Right ventricle myocardium inferior (tissue), 1 donor: ENCODE data around the gene STK25. TPM values are rescaled to one million over a fixed set of nuclear protein-coding genes. Genes with fewer than 3 reads are reported as not detected.

Source experiments
- ATAC-seq: fragments of 200-7000 bp; cut with Tn5 transposase; one replicate; pipeline ENCODE4 v1.9.1; 2020; ENCODE audit warnings: mild to moderate bottlenecking, moderate library complexity
- DNase-seq: peaks from one replicate; pipeline ENCODE4 v3.0.0; 2021; ENCODE audit errors: missing footprints
- intact Hi-C: fragments of 100-400 bp; cut with DNase I; formaldehyde crosslinking; loops from one replicate; pipeline ENCODE4 v1.11.0; 2022
- total RNA-seq: library from RNA; stranded (reverse); fragmentation: NEBNext Ultra II Directional; extraction: Animal tissue kit (Norgen Biotek cat#: 25700); gene quantifications from one replicate; pipeline ENCODE4 v1.2.1, GENCODE V29; 2021
- donor health status: DM: no; HTN: yes; CAD: no; lungs with severe emphysema.

STK25 gene
- total RNA-seq, 1 donor from 2014 or later: 97.4 TPM

- DNase-seq (peak; percentile 42), ATAC-seq (no peak)
- intact Hi-C loops: no loop called here
Observed at GRCh38 chr2:241482126-241482955, 26.0 kb downstream of the STK25 start.

DNA sequence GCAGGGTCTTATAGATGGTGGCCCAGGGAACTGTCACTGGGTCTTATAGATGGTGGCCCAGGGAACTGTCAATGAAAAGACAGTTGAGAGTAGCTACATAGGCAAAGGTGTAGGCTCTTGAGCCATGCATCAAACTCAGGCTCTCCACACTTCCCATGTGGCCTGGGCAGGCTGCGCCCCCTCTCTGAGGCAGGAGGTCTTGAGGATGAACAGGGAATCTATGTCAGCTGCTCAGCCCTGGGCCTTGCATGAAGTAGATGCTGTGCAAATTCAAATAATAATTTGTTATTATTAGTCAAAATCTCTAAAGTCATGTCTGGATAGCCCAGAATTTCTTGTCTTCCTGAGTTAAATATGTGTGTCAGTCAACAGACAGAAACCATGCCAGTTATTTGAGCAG is 26.7 kb downstream of the STK25 start:
- no peak for ATAC-seq
- intact Hi-C loops: no loop called here
- no peak for DNase-seq

- ATAC-seq: no peak
- DNase-seq: peak; percentile 35
- intact Hi-C loops: no loop called here
Observed at GRCh38 chr2:241479026-241479898, 29.1 kb downstream of the STK25 start.

DNA sequence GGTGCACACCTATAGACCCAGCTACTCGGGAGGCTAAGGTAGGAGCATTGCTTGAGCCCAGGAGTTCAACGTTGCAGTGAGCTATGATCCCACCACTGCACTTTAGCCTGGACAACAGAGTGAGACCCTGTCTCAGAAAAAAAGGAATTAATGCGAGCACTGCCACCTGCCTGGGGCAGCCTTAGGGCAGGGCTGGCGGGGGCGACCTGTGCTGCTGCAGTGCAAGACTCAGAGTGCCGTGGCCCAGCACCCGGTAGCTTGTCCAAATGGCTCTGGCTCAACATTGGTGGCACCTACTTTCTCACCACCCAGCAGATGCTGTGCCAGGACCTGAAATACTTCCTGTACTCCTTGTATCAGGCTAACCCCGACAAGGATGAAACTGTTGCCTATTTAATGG is 30.2 kb downstream of the STK25 start:
- intact Hi-C loops: no loop called here
- ATAC-seq: no peak
- DNase-seq: no peak

DNA sequence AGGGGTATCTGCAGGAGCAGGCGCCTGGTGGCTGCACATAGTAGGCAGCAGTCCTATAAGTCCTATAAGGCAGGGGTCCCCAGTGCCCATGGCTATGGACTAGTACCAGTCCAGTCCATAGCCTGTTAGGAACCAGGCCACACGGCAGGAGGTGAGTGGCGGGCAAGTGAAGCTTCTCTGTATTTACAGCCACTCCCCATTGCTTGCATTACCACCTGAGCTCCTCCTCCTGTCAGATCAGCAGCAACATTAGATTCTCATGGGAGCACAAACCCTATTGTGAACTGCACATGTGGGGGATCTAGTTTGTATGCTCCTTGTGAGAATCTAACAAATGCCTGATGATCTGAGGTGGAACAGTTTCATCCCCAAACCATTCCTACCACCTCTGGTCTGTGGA is 33.1 kb downstream of the STK25 start:
- intact Hi-C loops: no loop called here
- ATAC-seq (no peak), DNase-seq (peak; percentile 14)

DNA sequence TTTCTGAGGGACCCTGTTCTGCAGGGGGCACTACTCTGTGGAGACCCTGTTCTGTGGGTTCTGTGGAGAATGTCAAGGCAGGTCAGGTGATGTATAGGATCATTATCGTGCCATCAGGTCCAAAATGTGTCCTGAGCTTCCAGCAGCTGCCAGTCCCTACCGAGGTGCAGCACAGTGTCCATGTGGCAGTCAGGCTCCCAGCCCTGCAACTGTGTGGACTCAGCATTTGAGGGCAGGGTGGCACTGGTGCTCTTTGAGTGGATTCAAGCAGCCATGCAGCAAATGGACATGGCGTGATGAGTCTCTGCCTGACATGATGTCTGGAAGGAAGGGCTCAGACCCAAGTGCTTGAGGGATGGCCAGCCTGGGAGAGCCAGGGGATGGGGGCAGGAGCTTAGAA is 35.0 kb downstream of the STK25 start:
- no peak for ATAC-seq
- intact Hi-C loops: no loop called here
- DNase-seq: no peak

DNA sequence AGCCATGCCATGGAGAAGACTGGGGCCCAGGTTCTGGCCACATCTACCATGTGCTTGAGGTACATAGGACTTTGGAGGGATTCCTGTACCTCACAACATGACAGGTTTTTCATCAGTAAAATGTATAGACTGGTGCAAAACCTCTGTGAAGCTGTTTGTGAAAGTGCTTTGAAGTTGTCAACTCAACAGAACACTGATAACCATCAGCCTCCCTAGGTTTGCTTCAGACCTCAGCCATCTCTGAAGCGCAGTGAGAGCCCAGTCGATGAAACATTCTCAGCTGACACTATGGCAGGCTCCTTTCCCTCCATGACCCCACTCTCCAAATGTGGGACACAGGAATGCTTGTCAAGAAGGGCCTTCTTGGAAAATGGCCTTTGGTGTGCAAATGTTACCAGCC is 38.6 kb downstream of the STK25 start:
- intact Hi-C loops: no loop called here
- DNase-seq (no peak), ATAC-seq (no peak)

GRCh38 chr2:241468476-241468781 is 40.0 kb downstream of the STK25 start:
- ATAC-seq: no peak
- DNase-seq: no peak
- intact Hi-C loops: no loop called here

- DNase-seq (no peak), ATAC-seq (no peak)
- intact Hi-C loops: no loop called here
Observed at GRCh38 chr2:241467777-241468475, 40.5 kb downstream of the STK25 start.

DNA sequence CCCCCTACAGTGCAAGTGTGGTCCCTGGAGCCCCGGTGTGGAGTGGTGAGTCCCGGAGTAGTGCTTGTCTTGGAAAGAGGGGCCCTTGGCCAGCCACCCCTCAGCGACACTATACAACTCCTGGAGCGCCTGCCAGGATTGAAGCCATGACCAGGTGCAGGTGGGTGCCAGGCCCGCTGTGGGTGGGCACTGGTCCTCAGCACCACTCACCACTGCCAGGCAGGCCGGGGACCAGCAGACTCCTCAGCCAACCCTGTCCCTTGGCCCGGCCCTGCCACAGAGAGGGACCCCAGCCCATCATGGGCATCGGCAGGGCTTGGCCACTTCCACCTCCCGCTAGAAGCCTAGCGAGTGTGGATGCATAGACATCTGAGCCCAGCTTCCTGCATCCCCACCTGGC is 42.2 kb downstream of the STK25 start:
- no peak for ATAC-seq
- DNase-seq: no peak
- intact Hi-C loops: no loop called here

DNA sequence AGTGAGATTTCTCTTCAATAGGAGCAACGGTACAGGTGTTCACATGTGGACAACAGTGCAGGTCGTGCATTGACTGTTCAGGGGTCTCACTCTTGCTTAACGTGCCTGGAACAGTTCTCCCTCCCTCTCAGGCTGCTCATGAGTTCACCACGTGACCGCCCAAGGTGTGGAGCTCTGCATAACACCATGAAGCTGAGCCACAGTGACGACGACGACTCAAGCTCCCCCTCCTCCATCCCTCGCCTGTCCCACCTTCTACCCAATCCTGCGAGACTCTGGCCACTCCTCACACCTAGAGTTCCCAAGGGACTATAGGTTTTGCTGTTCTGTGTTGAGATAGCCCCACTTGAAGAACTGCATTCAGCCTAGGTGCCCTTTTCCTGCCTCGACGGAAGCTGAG is 42.8 kb downstream of the STK25 start:
- intact Hi-C loops: no loop called here
- ATAC-seq: no peak
- DNase-seq: no peak

DNA sequence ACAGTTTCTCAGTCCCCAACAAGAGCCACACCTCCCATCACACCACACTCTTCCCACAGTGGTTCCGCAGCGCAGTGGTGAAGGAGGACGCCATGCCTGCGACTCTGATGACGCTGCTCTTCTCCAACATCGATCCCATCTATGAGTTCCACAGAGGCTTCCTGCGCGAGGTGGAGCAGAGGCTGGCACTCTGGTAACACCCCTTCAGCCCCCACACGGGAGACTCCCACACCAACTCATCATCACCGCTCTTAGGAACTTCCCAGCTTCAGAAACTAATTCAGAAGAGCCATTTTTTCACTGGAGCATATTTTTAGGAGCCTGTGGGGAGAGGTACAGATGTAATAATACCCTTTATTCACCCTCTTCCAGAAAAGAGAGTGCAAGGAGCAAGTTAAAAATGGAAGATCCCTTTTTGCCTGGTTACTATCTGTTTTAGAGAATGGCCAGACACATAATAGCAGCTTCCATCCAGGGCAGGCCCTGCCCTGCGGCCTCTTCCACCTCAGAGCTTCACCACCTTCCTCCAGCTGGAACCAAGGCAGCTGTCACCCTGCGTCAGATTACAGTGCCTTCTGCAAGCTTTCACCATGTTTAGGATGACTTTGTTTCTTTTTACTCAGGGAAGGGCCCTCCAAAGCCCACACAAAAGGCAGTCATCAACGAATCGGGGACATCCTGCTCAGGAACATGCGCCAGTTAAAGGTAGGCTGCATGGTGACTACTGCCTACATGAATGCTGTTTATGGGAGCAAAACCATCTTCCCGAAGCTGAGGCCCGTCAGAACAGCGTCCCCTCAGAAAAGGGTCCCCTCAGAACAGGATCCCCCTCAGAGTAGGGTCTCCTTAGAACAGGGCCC is 44.9 kb downstream of the STK25 start:
- ATAC-seq: no peak
- intact Hi-C loops: no loop called here
- no peak for DNase-seq

GRCh38 chr2:241461693-241462677 is 46.4 kb downstream of the STK25 start:
- DNase-seq: no peak
- intact Hi-C loops: no loop called here
- ATAC-seq: no peak

- DNase-seq (no peak), ATAC-seq (no peak)
- intact Hi-C loops: no loop called here
Observed at GRCh38 chr2:241460631-241461030, 47.8 kb downstream of the STK25 start.

DNA sequence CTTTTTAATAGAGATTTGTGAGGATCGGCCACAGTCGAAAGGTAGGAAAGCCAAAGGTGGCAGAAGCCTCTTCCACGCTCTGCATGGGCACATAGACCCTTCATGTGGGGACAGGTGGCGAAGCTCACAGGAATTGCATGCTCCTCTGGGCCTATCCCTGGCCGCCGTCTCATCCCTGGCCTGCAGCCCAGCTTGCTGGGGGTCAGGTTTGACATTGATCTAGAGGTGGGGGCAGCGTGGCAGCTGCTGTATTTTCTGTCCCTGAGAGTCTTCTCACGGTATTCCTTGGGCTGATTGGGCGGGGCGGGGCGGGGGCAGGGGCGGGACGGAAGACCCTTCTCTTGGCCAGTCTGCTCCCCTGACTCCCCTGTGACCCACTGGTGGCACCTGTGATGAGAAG is 48.9 kb downstream of the STK25 start:
- no peak for DNase-seq
- intact Hi-C loops: no loop called here
- ATAC-seq: no peak

DNA sequence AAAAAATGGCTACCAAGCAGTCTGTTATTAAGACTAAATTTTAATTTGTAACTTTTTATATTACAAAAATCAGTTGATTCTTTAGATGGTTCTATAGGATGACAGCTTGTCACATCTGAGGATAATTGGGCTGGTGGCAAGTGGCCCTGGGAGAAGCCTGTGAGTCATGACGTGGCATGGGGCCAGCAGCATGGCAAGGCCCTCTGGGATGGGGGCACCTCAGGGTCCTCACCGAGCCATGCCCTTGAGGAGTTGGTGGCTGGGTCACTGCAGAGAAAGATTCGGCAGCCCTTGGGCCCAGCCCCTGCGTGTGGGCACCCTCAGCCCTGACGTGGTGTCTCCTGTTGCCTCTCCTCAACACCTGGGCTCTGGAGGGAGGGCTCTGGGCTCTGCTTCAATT is 49.7 kb downstream of the STK25 start:
- no peak for DNase-seq
- ATAC-seq: no peak
- intact Hi-C loops: no loop called here

DNA sequence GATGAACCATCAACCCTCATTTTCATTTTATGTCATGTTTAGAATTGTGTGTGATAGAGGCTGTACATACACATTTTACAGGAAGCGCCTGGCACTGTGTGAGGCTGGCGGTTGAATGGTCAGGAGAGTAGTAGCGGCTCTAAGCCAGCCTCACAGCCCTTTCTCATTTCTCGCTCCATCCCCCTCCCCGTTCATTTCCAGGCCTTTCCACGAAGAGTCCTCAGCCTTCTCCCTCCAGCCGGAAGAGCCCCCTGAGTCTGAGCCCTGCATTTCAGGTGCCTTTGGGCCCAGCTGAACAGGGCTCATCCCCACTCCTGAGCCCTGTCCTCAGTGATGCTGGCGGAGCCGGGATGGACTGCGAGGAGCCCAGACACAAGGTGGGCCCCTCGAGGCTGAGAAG is 51.8 kb downstream of the STK25 start:
- intact Hi-C loops: no loop called here
- no peak for DNase-seq
- ATAC-seq: no peak
